ENCODE results near the gene CDK8. TPM values are rescaled to one million over a fixed set of nuclear protein-coding genes. Genes with fewer than 3 reads are reported as not detected.

The CDK8 gene
- total RNA-seq, 2 experiments from 2014 or later = 16.8 to 22.3 TPM

DNA sequence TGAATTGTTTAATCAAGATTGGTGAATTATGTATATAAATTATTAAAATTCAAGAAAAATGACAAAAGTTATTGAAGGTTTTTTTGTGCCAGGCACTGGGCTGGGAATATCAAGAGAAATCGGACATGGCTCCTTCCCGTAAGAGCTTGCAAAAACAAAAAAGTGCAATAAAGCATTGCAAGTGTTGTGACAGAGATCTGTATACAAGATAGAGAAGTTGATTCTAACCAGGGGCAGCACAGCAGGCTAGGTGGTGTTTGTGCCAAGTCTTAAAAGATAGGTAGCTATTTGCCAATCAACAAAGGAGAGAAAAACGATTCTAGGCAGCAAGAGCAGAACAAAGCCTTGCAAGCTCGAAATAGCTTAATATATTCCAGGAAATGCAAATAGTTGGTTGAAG lies 179.8 kb downstream of the CDK8 start:
- intact Hi-C loops (cut with micrococcal nuclease; ENCODE audit: unreplicated experiment) = no loop called here
- Histone ChIP-seq H3K9me3 (ENCODE audit: low read length) (peaks cover 17% of the 10 kb centered on the region), H3K79me2 (ENCODE audit: insufficient read depth, low read depth, low read length) (no peaks in the 10 kb centered on the region), H2AFZ (ENCODE audit: low read length) (no peak overlapping the region), H3K4me3 (ENCODE audit: low read depth, low read length, poor library complexity, severe bottlenecking) (no peak overlapping the region), H3K9me2 (ENCODE audit: insufficient read depth, low read length) (no peaks in the 10 kb centered on the region), H3K36me3 (ENCODE audit: insufficient read depth, low read length) (no peaks in the 10 kb centered on the region), H3K4me2 (ENCODE audit: low read length) (no peak overlapping the region), H3K27ac (ENCODE audit: low read depth, low read length, poor library complexity, severe bottlenecking) (no peak overlapping the region), H4K20me1 (ENCODE audit: insufficient read depth, low read length) (no peaks in the 10 kb centered on the region), H3K4me1 (ENCODE audit: insufficient read depth, low read length, poor library complexity, severe bottlenecking) (no peaks in the 10 kb centered on the region)
- TF ChIP-seq, protein P1, sequence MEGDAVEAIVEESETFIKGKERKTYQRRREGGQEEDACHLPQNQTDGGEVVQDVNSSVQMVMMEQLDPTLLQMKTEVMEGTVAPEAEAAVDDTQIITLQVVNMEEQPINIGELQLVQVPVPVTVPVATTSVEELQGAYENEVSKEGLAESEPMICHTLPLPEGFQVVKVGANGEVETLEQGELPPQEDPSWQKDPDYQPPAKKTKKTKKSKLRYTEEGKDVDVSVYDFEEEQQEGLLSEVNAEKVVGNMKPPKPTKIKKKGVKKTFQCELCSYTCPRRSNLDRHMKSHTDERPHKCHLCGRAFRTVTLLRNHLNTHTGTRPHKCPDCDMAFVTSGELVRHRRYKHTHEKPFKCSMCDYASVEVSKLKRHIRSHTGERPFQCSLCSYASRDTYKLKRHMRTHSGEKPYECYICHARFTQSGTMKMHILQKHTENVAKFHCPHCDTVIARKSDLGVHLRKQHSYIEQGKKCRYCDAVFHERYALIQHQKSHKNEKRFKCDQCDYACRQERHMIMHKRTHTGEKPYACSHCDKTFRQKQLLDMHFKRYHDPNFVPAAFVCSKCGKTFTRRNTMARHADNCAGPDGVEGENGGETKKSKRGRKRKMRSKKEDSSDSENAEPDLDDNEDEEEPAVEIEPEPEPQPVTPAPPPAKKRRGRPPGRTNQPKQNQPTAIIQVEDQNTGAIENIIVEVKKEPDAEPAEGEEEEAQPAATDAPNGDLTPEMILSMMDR (conservative IDR thresholded peaks at IDR 0.05; ENCODE audit: low read length) = no peak
- no peak for TF ChIP-seq EZH2phosphoT487 (IDR thresholded peaks at IDR 0.05; ENCODE audit: borderline replicate concordance, low read depth, low read length)
- BruUV-seq (replicated peaks) = no TSS peak
- ChIA-PET POLR2A (interaction anchor here (0.7 kb wide), 2 partner anchors 10 to 13 kb away, joined by 3 read pairs; no protein-coding TSS in a partner anchor), CTCF (ENCODE audit: unreplicated experiment) (interaction anchor here (0.6 kb wide), 1 partner anchor 8 kb away, joined by 3 read pairs; no protein-coding TSS in a partner anchor)
- DNase-seq (ENCODE audit: low spot score) = no peak

DNA sequence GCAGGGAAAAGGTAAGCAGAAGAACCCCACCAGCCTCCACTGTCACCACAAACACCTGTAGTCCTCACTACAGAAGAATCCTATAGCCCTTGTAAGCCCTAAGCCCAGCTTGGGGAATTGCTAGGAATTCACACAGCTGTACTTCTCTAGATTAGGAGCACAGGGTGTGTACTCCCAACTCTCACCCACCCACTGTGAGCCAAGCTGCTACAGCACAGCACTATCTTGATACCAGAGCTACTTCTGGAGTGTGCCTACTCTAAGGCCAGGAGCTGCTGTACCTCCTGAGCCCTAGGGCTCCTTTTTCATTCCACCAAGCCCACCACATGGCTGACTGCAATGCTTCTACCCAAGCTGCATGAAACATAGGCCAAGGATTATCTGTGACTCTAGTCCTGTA lies 181.2 kb downstream of the CDK8 start:
- DNase-seq (ENCODE audit: low spot score) = no peak
- Histone ChIP-seq H3K4me2 (ENCODE audit: low read length) (no peak overlapping the region), H3K27ac (ENCODE audit: low read depth, low read length, poor library complexity, severe bottlenecking) (no peak overlapping the region), H3K4me3 (ENCODE audit: low read depth, low read length, poor library complexity, severe bottlenecking) (no peak overlapping the region), H3K79me2 (ENCODE audit: insufficient read depth, low read depth, low read length) (no peaks in the 10 kb centered on the region), H3K4me1 (ENCODE audit: insufficient read depth, low read length, poor library complexity, severe bottlenecking) (no peaks in the 10 kb centered on the region), H3K36me3 (ENCODE audit: insufficient read depth, low read length) (no peaks in the 10 kb centered on the region), H3K9me3 (ENCODE audit: low read length) (peaks cover 17% of the 10 kb centered on the region), H2AFZ (ENCODE audit: low read length) (no peak overlapping the region), H3K9me2 (ENCODE audit: insufficient read depth, low read length) (no peaks in the 10 kb centered on the region), H4K20me1 (ENCODE audit: insufficient read depth, low read length) (no peaks in the 10 kb centered on the region)
- POLR2A ChIA-PET = no interaction called here
- CTCF ChIA-PET (ENCODE audit: unreplicated experiment) = no interaction called here
- intact Hi-C loops (cut with micrococcal nuclease; ENCODE audit: unreplicated experiment) = no loop called here
- no TSS peak for BruUV-seq (replicated peaks)
- no peak for TF ChIP-seq EZH2phosphoT487 (IDR thresholded peaks at IDR 0.05; ENCODE audit: borderline replicate concordance, low read depth, low read length)
- TF ChIP-seq, protein P1 (conservative IDR thresholded peaks at IDR 0.05; ENCODE audit: low read length) = no peak

DNA sequence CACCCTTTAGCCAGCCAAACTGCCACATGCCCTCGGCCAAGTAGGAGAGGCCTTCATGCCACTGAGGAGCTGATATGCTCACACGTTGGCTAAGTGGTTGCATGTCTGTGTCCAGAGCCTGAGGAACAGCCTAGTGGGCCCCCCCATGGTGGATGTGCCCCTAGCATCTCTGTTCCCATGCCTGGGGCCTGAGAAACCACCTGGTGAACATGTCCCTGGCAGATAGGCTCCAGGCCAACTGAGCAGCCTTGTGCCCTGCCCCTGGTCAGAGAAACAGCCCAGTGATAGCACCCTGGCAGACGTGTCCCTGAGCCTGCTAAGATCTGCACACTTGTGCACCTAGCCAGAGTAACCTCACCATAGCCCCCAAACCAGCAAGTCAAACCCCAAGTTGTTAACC lies 181.7 kb downstream of the CDK8 start:
- H2AFZ ChIP-seq (ENCODE audit: low read length) = no peak overlapping the region
- H3K4me2 ChIP-seq (ENCODE audit: low read length) = no peak overlapping the region
- H3K4me3 ChIP-seq (ENCODE audit: low read depth, low read length, poor library complexity, severe bottlenecking) = no peak overlapping the region
- no peaks in the 10 kb centered on the region for H3K9me2 ChIP-seq (ENCODE audit: insufficient read depth, low read length)
- no peak for DNase-seq (ENCODE audit: low spot score)
- no peak overlapping the region for H3K27ac ChIP-seq (ENCODE audit: low read depth, low read length, poor library complexity, severe bottlenecking)
- peaks cover 17% of the 10 kb centered on the region for H3K9me3 ChIP-seq (ENCODE audit: low read length)
- no peaks in the 10 kb centered on the region for H3K79me2 ChIP-seq (ENCODE audit: insufficient read depth, low read depth, low read length)
- no peaks in the 10 kb centered on the region for H4K20me1 ChIP-seq (ENCODE audit: insufficient read depth, low read length)
- no peaks in the 10 kb centered on the region for H3K4me1 ChIP-seq (ENCODE audit: insufficient read depth, low read length, poor library complexity, severe bottlenecking)
- CTCF ChIA-PET (ENCODE audit: unreplicated experiment) = no interaction called here
- no peak for TF ChIP-seq EZH2phosphoT487 (IDR thresholded peaks at IDR 0.05; ENCODE audit: borderline replicate concordance, low read depth, low read length)
- TF ChIP-seq, protein P1 (conservative IDR thresholded peaks at IDR 0.05; ENCODE audit: low read length) = no peak
- BruUV-seq (replicated peaks) = no TSS peak
- POLR2A ChIA-PET = no interaction called here
- no peaks in the 10 kb centered on the region for H3K36me3 ChIP-seq (ENCODE audit: insufficient read depth, low read length)
- intact Hi-C loops (cut with micrococcal nuclease; ENCODE audit: unreplicated experiment) = no loop called here
